Heart left ventricle (tissue), 13 donors: ENCODE measurements around the gene CSTF2T.

Experiments used
- POLR2A ChIP-seq, 2 donors: fragments of 450-650 bp; IDR thresholded peaks; one replicate each; pipeline ENCODE4 v1.6.1; 2017; ENCODE audit warnings: antibody characterized with exemption in 2 of 2, mild to moderate bottlenecking in 2 of 2, moderate library complexity in 2 of 2
- TF ChIP-seq, protein P1 (sequence below), 12 donors: fragments of 200-600 bp; sonication (generic) in 4 of 12; IDR thresholded peaks; one replicate each; pipeline versions ENCODE4 v1.5.0 to v1.8.0; 2018 to 2022; ENCODE audit warnings: antibody characterized with exemption in 12 of 12, mild to moderate bottlenecking in 5 of 12
- donor health status: ischemic (EF 13 %, LVEDD 7.1; RV severe dilation, severe dysfunction).
- donor health status: DM: no; HTN: yes; CAD: no.
- donor health status: DM: no; HTN: no; CAD: no.
- donor health status: ischemic (EF 25% LVEDD 6.9; RV normal size, moderate dysfunction).
- donor health status: ischemic (EF 25% LVEDD 5.7; RV mildly dilated, moderate dysfunction).
- donor health status: ischemic (EF 35%, LVEDD 5.7; RV mildly dilated, moderate dysfunction).
- donor health status: nonischemic (EF 11% LVEDD 7.7; RV severe dilation, severe dysfunction).
- donor health status: DM: yes; HTN: yes; CAD: no.
- donor health status: PGD.
- donor health status: ischemic (EF 29% LVEDD 5.4; RV normal size, mild dysfunction).
- donor health status: nonischemic (EF 23%, LVEDD 6.1; RV moderate dilation, normal function).

DNA sequence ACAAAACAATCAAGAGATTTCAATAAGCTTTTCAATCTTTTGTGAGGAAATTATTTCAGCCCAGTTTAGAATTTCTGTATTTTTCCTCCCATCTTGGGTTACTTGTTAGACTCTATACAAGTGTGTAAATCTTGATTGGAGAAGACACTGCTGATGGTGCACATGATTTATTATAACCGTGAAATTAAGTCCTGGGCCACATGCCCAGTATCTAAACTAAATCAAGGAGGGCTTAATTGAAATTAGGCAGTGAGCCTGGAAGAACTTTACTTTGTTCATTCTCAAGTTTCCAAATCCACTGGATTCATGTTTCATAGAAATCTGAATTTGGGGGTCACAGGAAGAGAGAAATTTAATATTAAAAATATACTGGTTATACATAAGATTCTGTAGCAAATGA, 44.5 kb downstream of the CSTF2T start:
- TF ChIP-seq, protein P1, sequence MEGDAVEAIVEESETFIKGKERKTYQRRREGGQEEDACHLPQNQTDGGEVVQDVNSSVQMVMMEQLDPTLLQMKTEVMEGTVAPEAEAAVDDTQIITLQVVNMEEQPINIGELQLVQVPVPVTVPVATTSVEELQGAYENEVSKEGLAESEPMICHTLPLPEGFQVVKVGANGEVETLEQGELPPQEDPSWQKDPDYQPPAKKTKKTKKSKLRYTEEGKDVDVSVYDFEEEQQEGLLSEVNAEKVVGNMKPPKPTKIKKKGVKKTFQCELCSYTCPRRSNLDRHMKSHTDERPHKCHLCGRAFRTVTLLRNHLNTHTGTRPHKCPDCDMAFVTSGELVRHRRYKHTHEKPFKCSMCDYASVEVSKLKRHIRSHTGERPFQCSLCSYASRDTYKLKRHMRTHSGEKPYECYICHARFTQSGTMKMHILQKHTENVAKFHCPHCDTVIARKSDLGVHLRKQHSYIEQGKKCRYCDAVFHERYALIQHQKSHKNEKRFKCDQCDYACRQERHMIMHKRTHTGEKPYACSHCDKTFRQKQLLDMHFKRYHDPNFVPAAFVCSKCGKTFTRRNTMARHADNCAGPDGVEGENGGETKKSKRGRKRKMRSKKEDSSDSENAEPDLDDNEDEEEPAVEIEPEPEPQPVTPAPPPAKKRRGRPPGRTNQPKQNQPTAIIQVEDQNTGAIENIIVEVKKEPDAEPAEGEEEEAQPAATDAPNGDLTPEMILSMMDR (IDR thresholded peaks at IDR 0.05): no peak
- TF ChIP-seq POLR2A (IDR thresholded peaks at IDR 0.05): no peak
